Stimulated activated CD8-positive, alpha-beta memory T cell treated with anti-CD3 and anti-CD28 coated beads, Interleukin-7, amount 100 ng/mL, for 48 hours (primary cell): Measurements from ENCODE around the gene FAM78A.
"Not testable (repeated sequence)": the region's sequence is repeated elsewhere in the genome, so short reads cannot be mapped to it uniquely, and the experiment has no call there.

Source experiments
- DNase-seq, 2 donors: peaks; one replicate each; pipeline ENCODE4 v3.0.0-alpha.2; 2020; ENCODE audit warnings: low read depth in 1 of 2; ENCODE audit errors: extremely low read depth in 1 of 2

The FAM78A gene

DNA sequence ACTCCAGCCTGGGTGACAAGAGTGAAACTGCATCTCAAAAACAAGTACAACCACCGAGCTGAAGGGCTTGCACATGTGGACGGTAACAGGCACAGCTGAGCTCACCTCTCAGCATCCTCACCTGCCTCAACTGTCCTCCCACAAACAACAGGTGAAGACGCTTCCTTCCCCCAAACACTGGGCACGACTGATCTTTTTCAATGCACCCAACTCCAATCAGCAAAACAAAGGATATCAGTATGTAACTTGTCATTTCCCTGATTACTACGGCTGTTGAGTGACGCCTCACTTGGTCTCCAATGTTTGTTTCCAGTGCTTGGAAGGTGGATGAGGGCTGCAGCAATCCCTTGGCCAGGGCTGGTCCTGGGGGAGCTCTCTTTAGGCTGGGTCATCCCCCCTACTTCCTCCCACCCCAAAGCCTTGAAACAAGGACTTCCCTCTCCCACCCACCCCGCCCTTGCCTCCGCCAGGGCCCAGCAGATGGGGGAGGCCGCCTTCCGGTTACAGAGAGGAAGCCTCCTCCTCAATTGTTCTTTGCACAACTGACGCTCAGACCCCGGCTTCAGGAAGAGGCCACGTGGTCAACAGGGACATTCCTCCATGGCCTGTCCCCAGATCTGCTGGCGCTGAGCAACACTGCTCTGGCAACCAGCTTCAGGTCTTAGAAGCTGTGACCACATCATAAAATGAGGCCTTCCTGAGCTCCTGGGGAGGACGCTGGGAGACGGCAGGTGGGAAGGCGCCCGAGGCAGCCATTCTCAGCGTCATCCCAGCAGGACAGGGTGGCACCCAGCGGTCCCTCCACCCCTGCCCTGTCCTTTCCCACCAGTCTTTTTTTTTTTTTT is 5.9 kb downstream of the FAM78A start:
- peak in 1 of 2 donors; percentile 59 for DNase-seq

DNA sequence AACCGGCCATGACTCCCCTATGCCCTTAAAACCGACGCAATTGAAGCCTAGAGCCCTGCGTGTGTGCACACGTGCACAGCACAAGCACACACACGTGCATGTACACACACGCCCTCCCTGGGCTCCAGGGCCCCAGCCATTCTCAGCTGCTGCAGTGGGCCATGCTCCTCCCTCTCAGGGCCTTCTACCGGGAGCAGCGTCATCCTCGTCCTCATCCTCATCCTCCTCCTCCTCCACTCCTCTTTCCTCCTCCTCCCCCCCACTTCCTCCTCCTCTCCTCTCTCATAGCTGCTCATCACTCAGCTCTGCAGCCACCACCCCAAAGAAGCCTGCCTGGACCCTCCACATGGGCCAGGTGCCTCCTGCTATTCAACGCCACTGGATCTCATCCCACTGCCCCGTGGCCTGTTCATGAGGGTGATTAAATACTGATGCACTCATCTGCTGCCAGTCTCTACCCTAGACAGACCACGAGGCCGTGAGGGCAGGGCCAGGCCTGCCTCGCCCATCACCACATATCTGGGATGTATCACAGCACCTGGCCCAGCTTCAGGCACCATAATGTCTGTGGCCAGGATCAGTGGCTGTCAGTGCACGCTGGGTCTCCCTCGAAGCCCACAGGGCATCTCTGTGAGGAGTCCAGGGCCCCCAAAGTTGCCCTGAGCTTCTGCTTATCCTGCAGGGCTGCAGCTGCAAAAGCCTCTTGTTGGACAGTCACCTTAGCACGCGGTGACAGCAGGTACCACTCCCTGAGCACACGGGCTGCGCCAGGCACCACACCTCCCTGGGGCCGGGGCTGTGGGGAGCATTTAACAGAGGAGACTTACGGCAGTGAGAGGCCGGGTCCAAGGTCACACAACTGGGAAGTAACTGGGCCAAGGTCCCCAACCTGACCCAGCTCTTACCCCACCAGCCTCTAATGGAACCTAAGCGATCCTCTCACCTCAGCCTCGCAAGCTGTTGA is 9.8 kb downstream of the FAM78A start:
- peak in 1 of 2 donors; percentile 47 for DNase-seq

GRCh38 chr9:131264231-131264630 is 12.1 kb downstream of the FAM78A start:
- no peak for DNase-seq

DNA sequence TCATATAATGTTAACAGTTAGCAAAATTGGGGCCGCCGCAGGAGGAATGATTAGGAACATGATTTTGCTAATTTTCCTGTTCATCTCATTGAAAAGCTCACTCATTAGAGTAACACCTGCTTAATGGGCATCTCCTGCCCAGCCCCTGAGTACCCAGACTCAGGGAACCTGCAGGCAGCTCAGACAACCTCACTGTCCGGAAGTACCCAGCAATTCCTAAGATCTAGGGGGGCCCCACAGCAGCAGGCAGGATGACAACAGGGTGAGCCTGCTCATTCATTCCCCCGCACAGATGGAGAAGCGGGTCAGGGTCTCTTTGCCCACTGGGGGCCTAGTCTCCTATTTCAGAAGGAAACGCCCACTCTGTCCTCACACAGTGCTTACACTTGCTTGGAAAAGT is 12.6 kb downstream of the FAM78A start:
- no peak for DNase-seq

- not testable (repeated sequence) for DNase-seq
These were observed 13.3 kb downstream of the FAM78A start for GRCh38 chr9:131263033-131263343.

DNA sequence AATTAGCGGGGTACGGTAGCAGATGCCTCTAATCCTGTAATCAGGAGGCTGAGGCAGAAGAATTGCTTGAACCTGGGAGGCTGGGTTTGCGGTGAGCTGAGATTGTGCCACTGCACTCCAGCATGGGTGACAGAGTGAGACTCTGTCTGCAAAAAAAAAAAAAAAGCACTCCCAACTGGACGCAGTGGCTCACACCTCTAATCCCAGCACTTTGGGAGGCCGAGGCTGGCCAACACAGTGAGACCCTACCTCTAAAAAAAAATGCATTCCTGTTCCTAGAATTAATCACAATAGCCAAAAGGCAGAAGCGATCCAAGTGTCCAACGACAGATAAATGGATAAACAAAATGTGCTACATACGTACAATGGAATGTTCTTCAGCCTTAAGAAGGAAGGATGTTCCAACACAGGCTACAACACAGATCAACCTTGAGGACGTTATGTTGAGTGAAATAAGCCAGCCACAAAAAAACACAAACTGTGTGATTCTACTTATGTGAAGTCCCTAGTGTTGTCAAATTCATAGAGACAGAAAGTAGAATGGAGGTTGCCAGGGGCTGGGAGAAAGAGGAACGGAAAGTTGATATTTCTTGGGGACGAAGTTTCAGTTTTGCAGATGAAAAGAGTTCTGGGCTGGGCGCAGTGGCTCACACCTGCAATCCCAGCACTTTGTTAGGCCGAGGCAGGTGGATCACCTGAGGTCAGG is 13.8 kb downstream of the FAM78A start:
- DNase-seq: no peak

GRCh38 chr9:131260751-131261452 is 15.4 kb downstream of the FAM78A start:
- no peak for DNase-seq

- no peak for DNase-seq
These were observed 16.3 kb downstream of the FAM78A start for GRCh38 chr9:131259916-131260597.

DNA sequence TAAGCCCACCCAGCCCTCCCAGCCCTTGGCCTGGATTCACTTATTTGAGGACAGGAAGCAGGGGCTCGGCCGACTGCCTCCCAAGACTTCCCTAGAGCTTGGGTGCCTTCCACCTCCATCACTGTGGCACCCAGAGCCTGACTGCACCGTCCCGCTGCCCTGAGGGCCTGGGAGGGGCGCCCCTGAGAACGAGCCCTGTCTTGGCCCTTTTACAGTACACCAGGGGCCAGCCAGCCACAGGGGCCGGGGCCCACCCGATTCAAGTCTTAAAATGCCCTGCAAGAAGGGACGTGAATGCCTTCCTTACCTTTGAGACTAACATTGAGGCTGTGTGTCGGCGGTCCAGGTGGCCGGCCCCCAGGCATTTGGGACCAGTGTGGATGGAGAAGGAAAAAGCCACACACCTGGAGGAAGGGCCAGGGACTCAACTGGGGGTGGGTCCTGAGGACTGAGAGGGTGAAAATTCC is 16.8 kb downstream of the FAM78A start:
- DNase-seq: no peak

DNA sequence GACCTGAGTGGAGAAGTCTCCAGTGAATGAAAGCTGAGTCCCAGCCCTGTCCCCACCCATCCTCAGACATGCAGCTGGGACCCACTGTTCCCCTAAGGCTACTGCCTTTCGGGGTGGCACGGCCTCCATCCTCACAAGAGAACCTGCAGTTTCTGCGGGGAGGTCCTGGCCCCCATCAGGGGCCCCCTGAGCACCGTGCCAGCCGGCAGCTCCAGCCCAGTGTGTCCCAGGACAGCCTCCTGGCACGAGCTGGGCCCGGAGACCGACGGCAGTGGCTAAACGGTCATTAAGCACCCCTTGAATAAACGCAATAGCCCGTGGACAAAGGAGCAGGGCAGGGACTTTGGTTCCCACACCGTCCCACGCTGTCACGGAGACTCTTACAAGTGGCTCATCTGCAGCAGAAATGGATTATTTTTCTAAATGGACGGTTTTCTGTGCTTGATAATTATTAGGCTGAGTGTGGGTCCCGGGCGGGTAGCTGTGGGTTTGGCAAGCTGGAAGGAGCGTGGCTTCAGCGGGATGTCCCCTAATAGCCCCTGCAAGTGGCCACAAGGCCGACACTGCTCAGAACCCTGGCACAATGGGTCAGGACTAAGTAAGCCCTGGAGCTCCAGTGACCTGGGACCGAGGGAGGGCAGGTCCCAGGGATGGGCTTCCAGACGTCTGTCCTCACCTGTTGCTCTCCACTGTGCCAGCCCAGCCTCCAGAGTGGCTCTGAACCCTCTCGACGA is 17.4 kb downstream of the FAM78A start:
- no peak for DNase-seq

DNA sequence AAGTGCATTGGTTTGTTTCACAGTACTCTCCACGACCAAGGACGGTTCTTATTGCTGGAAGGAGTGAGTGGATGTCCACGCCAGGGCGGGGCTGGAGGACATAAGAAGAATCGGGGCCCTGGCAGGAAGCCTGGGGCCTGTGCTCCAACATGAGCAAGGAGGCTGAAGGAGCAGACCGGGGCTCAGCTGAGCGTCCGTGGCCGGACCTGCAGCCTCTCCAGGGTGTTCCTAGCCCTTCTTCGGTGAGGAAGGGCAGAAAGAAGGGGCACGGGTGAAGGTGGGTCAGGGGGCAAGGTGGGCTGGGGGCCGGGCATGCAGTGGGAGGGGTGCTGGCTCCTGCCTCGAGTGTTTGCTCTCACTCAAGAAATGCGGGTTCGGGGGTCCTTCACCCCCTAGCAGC is 18.1 kb downstream of the FAM78A start:
- no peak for DNase-seq

GRCh38 chr9:131257266-131258025 is 18.9 kb downstream of the FAM78A start:
- DNase-seq: no peak

- no peak for DNase-seq
These were observed 20.6 kb downstream of the FAM78A start for GRCh38 chr9:131255676-131256197.

DNA sequence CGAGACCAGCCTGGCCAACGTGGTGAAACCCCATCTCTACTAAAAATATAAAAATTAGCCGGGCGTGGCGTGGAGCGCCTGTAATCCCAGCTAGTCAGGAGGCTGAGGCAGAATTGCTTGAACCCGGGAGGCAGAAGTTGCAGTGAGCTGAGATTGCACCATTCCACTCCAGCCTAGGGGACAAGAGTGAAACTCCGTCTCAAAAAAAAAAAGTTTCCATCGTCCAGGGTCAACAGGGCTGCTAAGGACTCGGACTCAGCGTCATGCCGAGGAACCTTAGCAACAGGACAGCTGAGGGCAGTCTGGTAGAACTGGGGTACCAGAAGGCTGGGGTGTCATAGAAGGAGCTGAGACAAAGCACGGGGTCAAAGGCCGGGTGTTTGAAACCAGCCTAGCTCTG is 21.7 kb downstream of the FAM78A start:
- no peak for DNase-seq

- no peak for DNase-seq
These were observed 22.3 kb downstream of the FAM78A start for GRCh38 chr9:131253891-131254491.

DNA sequence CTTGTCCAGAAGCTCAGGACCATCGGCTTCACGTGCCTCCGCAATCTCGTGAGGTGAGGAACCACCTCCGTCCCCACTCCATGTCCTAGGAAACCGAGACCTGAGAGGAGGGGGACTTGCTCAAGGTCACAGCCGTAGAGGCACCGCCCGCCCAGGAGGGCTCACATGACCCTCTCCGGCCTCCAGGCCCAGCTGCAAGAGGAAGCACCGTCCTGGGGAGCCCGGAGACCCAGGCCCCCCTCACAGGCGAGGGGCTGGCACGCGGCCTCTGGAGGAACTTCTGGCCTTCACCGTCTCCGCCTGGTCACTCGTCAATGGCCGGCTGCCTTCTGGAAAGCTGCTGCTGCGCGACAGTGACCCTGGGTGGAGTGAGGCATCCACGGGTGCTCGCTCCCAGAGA is 24.2 kb downstream of the FAM78A start:
- no peak for DNase-seq

GRCh38 chr9:131246618-131247017 is 29.7 kb downstream of the FAM78A start:
- no peak for DNase-seq

- DNase-seq: not testable (repeated sequence)
These were observed 32.0 kb downstream of the FAM78A start for GRCh38 chr9:131244331-131244730.
